Liver (tissue), 9 donors: ENCODE data around the gene SMTNL2. TPM values are rescaled to one million over a fixed set of nuclear protein-coding genes. Genes with fewer than 3 reads are reported as not detected.
"Not testable (repeated sequence)": the region's sequence is repeated elsewhere in the genome, so short reads cannot be mapped to it uniquely, and the experiment has no call there.

ENCODE experiments used
- DNase-seq: peaks from one replicate; pipeline ENCODE4 v3.0.0-alpha.2; 2017; ENCODE audit warnings: low spot score
- H3K27ac ChIP-seq, 2 donors: one replicate each; pipeline ENCODE4 v1.7.0; 2013; ENCODE audit warnings: inconsistent platforms in 2 of 2, low read length in 2 of 2, control low read depth in 1 of 2, low read depth in 1 of 2, mild to moderate bottlenecking in 1 of 2
- H3K27me3 ChIP-seq, 4 donors: one replicate each; pipeline versions ENCODE4 v1.6.1 to v1.7.0; 2013; ENCODE audit warnings: low read length in 3 of 4, inconsistent platforms in 1 of 4, mild to moderate bottlenecking in 1 of 4, moderate library complexity in 1 of 4; ENCODE audit not compliant: control insufficient read depth in 4 of 4, insufficient read depth in 4 of 4
- H3K36me3 ChIP-seq, 4 donors: one replicate each; pipeline versions ENCODE4 v1.6.1 to v1.7.0; 2013; ENCODE audit warnings: low read length in 3 of 4, mild to moderate bottlenecking in 3 of 4, low read depth in 1 of 4, moderate library complexity in 1 of 4; ENCODE audit not compliant: control insufficient read depth in 4 of 4, insufficient read depth in 3 of 4
- H3K4me1 ChIP-seq, 4 donors: one replicate each; pipeline versions ENCODE4 v1.6.1 to v1.7.0; 2013; ENCODE audit warnings: low read length in 3 of 4, mild to moderate bottlenecking in 3 of 4, moderate library complexity in 1 of 4; ENCODE audit not compliant: control insufficient read depth in 4 of 4, insufficient read depth in 4 of 4
- H3K4me3 ChIP-seq, 3 donors: one replicate each; pipeline versions ENCODE4 v1.6.1 to v1.7.0; 2013; ENCODE audit warnings: low read length in 3 of 3, control low read depth in 1 of 3, low read depth in 1 of 3, mild to moderate bottlenecking in 1 of 3
- H3K9ac ChIP-seq, 2 donors: one replicate each; pipeline ENCODE4 v1.7.0; 2013; ENCODE audit warnings: low read length in 2 of 2, mild to moderate bottlenecking in 2 of 2, moderate library complexity in 2 of 2, control low read depth in 1 of 2, low read depth in 1 of 2
- H3K9me3 ChIP-seq, 4 donors: one replicate each; pipeline versions ENCODE4 v1.6.1 to v1.7.0; 2013; ENCODE audit warnings: low read length in 3 of 4; ENCODE audit not compliant: control insufficient read depth in 4 of 4
- CTCF ChIP-seq: fragments of 150-350 bp; IDR thresholded peaks from 2 replicates; pipeline ENCODE4 v1.5.1; 2017; ENCODE audit warnings: improper control_type of control experiment, low read depth, low read length; ENCODE audit not compliant: missing input control
- FOXA1 ChIP-seq: IDR thresholded peaks from 2 replicates; pipeline ENCODE4 v1.6.1; 2016; ENCODE audit warnings: antibody characterized with exemption
- FOXA2 ChIP-seq: IDR thresholded peaks from 2 replicates; pipeline ENCODE4 v1.6.1; 2016; ENCODE audit warnings: antibody characterized with exemption
- GABPA ChIP-seq, 2 donors: IDR thresholded peaks in 1 of 2; conservative IDR thresholded peaks in 1 of 2; 2 replicates each; pipeline ENCODE4 v1.6.1; 2016; ENCODE audit warnings: antibody characterized with exemption in 2 of 2, mild to moderate bottlenecking in 1 of 2, moderate library complexity in 1 of 2
- HNF4A ChIP-seq, 2 donors: conservative IDR thresholded peaks; 2 replicates each; pipeline ENCODE4 v1.6.1; 2016; ENCODE audit warnings: antibody characterized with exemption in 2 of 2, mild to moderate bottlenecking in 2 of 2
- HNF4G ChIP-seq: IDR thresholded peaks from 2 replicates; pipeline ENCODE4 v1.6.1; 2016; ENCODE audit warnings: antibody characterized with exemption
- JUND ChIP-seq, 2 donors: IDR thresholded peaks; 2 replicates each; pipeline ENCODE4 v1.6.1; 2016; ENCODE audit warnings: antibody characterized with exemption in 2 of 2
- MAX ChIP-seq: IDR thresholded peaks from 2 replicates; pipeline ENCODE4 v1.6.1; 2016; ENCODE audit warnings: antibody characterized with exemption
- RAD21 ChIP-seq, 2 donors: IDR thresholded peaks; 2 replicates each; pipeline ENCODE4 v1.6.1; 2016; ENCODE audit warnings: antibody characterized with exemption in 2 of 2, mild to moderate bottlenecking in 2 of 2
- REST ChIP-seq: IDR thresholded peaks from 2 replicates; pipeline ENCODE4 v1.6.1; 2016; ENCODE audit warnings: antibody characterized with exemption, mild to moderate bottlenecking
- RXRA ChIP-seq, 2 donors: IDR thresholded peaks; 2 replicates each; pipeline ENCODE4 v1.6.1; 2017 to 2018; ENCODE audit warnings: antibody characterized with exemption in 2 of 2, mild to moderate bottlenecking in 1 of 2
- TAF1 ChIP-seq: conservative IDR thresholded peaks from 2 replicates; pipeline ENCODE4 v1.6.1; 2016; ENCODE audit warnings: antibody characterized with exemption, mild to moderate bottlenecking
- YY1 ChIP-seq: IDR thresholded peaks from 2 replicates; pipeline ENCODE4 v1.6.1; 2016; ENCODE audit warnings: antibody characterized with exemption, mild to moderate bottlenecking
- ZBTB33 ChIP-seq: IDR thresholded peaks from 2 replicates; pipeline ENCODE4 v1.6.1; 2016; ENCODE audit warnings: antibody characterized with exemption
- WGBS: extraction: QIAGEN DNeasy Blood & Tissue Kit; methylation state at CpG from one replicate; pipeline ENCODE4 v1.1.7; 2013; 5-methylcytosine and 5-hydroxymethylcytosine counted together
- polyA plus RNA-seq, 2 donors: library from polyadenylated mRNA; stranded (reverse) in 1 of 2; unstranded in 1 of 2; fragments of 200-250 nt in 1 of 2; fragments of >200 nt in 1 of 2; fragmentation: Nextera tagmentation in 1 of 2; extraction: Ambion mirVana in 1 of 2; gene quantifications; one replicate each; pipeline versions ENCODE4 v1.2.1 to v1.2.3, GENCODE V29; 2013 to 2015
- total RNA-seq, 2 donors: library from RNA; depleted of rRNA; stranded (reverse); fragments of >200 nt; gene quantifications; one replicate each; pipeline ENCODE4 v1.2.3, GENCODE V29; 2014
- donor health status: healthy.
- donor health status: healthy.
- donor health status: healthy.
- donor health status: healthy.
- donor health status: healthy.

SMTNL2 gene
- total and polyA plus RNA-seq, 4 donors = 0.13 to 0.29 TPM; not detected in 2

GRCh38 chr17:4604111-4604644 is 19.8 kb downstream of the SMTNL2 start:
- Histone ChIP-seq H3K36me3 (no peaks in the 10 kb centered on the region), H3K27me3 (peaks cover 0 to 5% (median 0%) of the 10 kb centered on the region in 4 donors), H3K9ac (no peak overlapping the region), H3K4me3 (no peak overlapping the region), H3K27ac (no peak overlapping the region), H3K4me1 (no peaks in the 10 kb centered on the region), H3K9me3 (no peaks in the 10 kb centered on the region)
- 83% methylated on average over 18 of the region's 18 CpGs for WGBS
- DNase-seq = no peak
- TF ChIP-seq CTCF (no peak), JUND (IDR thresholded peaks at IDR 0.05) (no peak), GABPA (IDR thresholded peaks at IDR 0.05 in 1 of 2, conservative IDR thresholded peaks at IDR 0.05 in 1 of 2) (no peak), RAD21 (IDR thresholded peaks at IDR 0.05) (no peak), FOXA1 (no peak), MAX (no peak), REST (no peak), HNF4A (conservative IDR thresholded peaks at IDR 0.05) (no peak), RXRA (IDR thresholded peaks at IDR 0.05) (no peak), FOXA2 (no peak), ZBTB33 (no peak), YY1 (no peak), HNF4G (no peak), TAF1 (no peak)

GRCh38 chr17:4604736-4605135 is 20.4 kb downstream of the SMTNL2 start:
- not testable (repeated sequence) for H3K4me1 ChIP-seq, H3K36me3 ChIP-seq, H3K9me3 ChIP-seq, DNase-seq, H3K27me3 ChIP-seq, H3K27ac ChIP-seq, H3K9ac ChIP-seq, H3K4me3 ChIP-seq
- 93% methylated on average over 11 of the region's 11 CpGs for WGBS
